ENCODE measurements around the gene COX5A. TPM values are rescaled to one million over a fixed set of nuclear protein-coding genes. Genes with fewer than 3 reads are reported as not detected.
"Not testable (repeated sequence)": the region's sequence is repeated elsewhere in the genome, so short reads cannot be mapped to it uniquely, and the experiment has no call there.

COX5A gene
- total RNA-seq, 3 donors from 2014 or later: 55.6 to 73.8 (median 58.3) TPM

- H3K4me1 ChIP-seq: peaks cover 0 to 10% of the 10 kb centered on the region in 2 donors
- intact Hi-C loops (cut with DNase I; ENCODE audit: low total_unique reads): loop anchor here (10.0 kb wide), 1 partner anchor 175 kb away; no protein-coding TSS in a partner anchor
- peak; percentile 67 to 81 for DNase-seq (ENCODE audit: low spot score in 2 of 2)
Observed at GRCh38 chr15:74950078-74950908, 12.4 kb upstream of the COX5A start.

GRCh38 chr15:74937272-74937589 lies 642 bp downstream of the COX5A start:
- Histone ChIP-seq H3K4me1 (no peaks in the 10 kb centered on the region), H3K9me3 (no peaks in the 10 kb centered on the region), H3K27ac (peak overlapping the region; percentile 93), H3K4me3 (peak overlapping the region; percentile 88 to 98 (median 96)), H3K36me3 (no peaks in the 10 kb centered on the region), H3K27me3 (no peaks in the 10 kb centered on the region)
- intact Hi-C loops (cut with DNase I; ENCODE audit: low total_unique reads): no loop called here
- no peak for TF ChIP-seq POLR2A (IDR thresholded peaks at IDR 0.05)
- no peak for TF ChIP-seq CTCF (IDR thresholded peaks at IDR 0.05)
- TF ChIP-seq POLR2AphosphoS5 (IDR thresholded peaks at IDR 0.05): no peak
- no peak for DNase-seq (ENCODE audit: low spot score in 2 of 2)

More at GRCh38 chr15:74950078-74950908, 12.4 kb upstream of the COX5A start:
- H3K36me3 ChIP-seq: no peaks in the 10 kb centered on the region
- no peak overlapping the region for H3K27ac ChIP-seq
- no peaks in the 10 kb centered on the region for H3K9me3 ChIP-seq
- TF ChIP-seq POLR2A (IDR thresholded peaks at IDR 0.05): no peak
- TF ChIP-seq CTCF (IDR thresholded peaks at IDR 0.05): peak; percentile 99
- TF ChIP-seq POLR2AphosphoS5 (IDR thresholded peaks at IDR 0.05): no peak
- H3K4me3 ChIP-seq: no peak overlapping the region
- no peaks in the 10 kb centered on the region for H3K27me3 ChIP-seq

- H3K4me3 ChIP-seq; intact Hi-C loops (cut with DNase I; ENCODE audit: low total_unique reads); H3K4me1 ChIP-seq; H3K27me3 ChIP-seq; H3K36me3 ChIP-seq; H3K9me3 ChIP-seq; H3K27ac ChIP-seq; DNase-seq (ENCODE audit: low spot score in 2 of 2): not testable (repeated sequence)
Observed at GRCh38 chr15:74935193-74935592, 2.7 kb downstream of the COX5A start.

- Histone ChIP-seq H3K4me3 (no peak overlapping the region), H3K9me3 (no peaks in the 10 kb centered on the region), H3K4me1 (no peaks in the 10 kb centered on the region), H3K36me3 (no peaks in the 10 kb centered on the region), H3K27me3 (no peaks in the 10 kb centered on the region), H3K27ac (no peak overlapping the region)
- TF ChIP-seq POLR2A (IDR thresholded peaks at IDR 0.05) (no peak), CTCF (IDR thresholded peaks at IDR 0.05) (no peak), POLR2AphosphoS5 (IDR thresholded peaks at IDR 0.05) (no peak)
- no peak for DNase-seq (ENCODE audit: low spot score in 2 of 2)
- intact Hi-C loops (cut with DNase I; ENCODE audit: low total_unique reads): no loop called here
Observed at GRCh38 chr15:74933573-74933972, 4.3 kb downstream of the COX5A start.

- no peaks in the 10 kb centered on the region for H3K36me3 ChIP-seq
- TF ChIP-seq POLR2AphosphoS5 (IDR thresholded peaks at IDR 0.05) (no peak), CTCF (IDR thresholded peaks at IDR 0.05) (no peak), POLR2A (IDR thresholded peaks at IDR 0.05) (no peak)
- intact Hi-C loops (cut with DNase I; ENCODE audit: low total_unique reads): no loop called here
Observed at GRCh38 chr15:74928771-74929198, 9.1 kb downstream of the COX5A start.

More at GRCh38 chr15:74928771-74929198, 9.1 kb downstream of the COX5A start:
- H3K9me3 ChIP-seq: no peaks in the 10 kb centered on the region
- H3K4me3 ChIP-seq: no peak overlapping the region
- DNase-seq (ENCODE audit: low spot score in 2 of 2): no peak
- H3K27me3 ChIP-seq: no peaks in the 10 kb centered on the region
- H3K4me1 ChIP-seq: no peaks in the 10 kb centered on the region
- no peak overlapping the region for H3K27ac ChIP-seq

All from breast epithelium (tissue), 4 donors.